GM18951 (cell line): Measurements from ENCODE around the gene KIZ.

Experiments
- POLR2A ChIP-seq: IDR thresholded peaks from 4 replicates; pipeline ENCODE4 v1.6.1; 2011; ENCODE audit warnings: mild to moderate bottlenecking; ENCODE audit not compliant: insufficient read length, insufficient read depth; ENCODE audit errors: extremely low read depth
- in situ Hi-C: fragments of 300-500 bp; cut with MboI; formaldehyde crosslinking; loops from one replicate; pipeline ENCODE4 v1.12.0; 2022; ENCODE audit warnings: low sequenced_read_pairs, mixed read lengths, inconsistent platforms; ENCODE audit not compliant: unreplicated experiment

Gene KIZ

GRCh38 chr20:21294755-21295154, 168.9 kb downstream of the KIZ start:
- TF ChIP-seq POLR2A = no peak
- in situ Hi-C loops = no loop called here
